H1 (cell line): ENCODE measurements around the gene SLC39A11. TPM values are rescaled to one million over a fixed set of nuclear protein-coding genes. Genes with fewer than 3 reads are reported as not detected.

ENCODE experiments used
- CTCF ChIA-PET: fragments of 300-600 bp; sonication (Branson Sonifier 250); formaldehyde crosslinking; loops from one replicate; lab custom pipeline; 2021; ENCODE audit not compliant: partially characterized antibody; lab: Charles Lee
- POLR2A ChIA-PET: fragments of 300-600 bp; sonication (Branson Sonifier 250); formaldehyde crosslinking; loops from one replicate; lab custom pipeline; 2021; ENCODE audit warnings: inconsistent platforms; ENCODE audit not compliant: partially characterized antibody; lab: Charles Lee
- DNase-seq, 2 experiments: peaks; one replicate each; pipeline versions ENCODE4 v3.0.0 to v3.0.0-alpha.2; 2010 to 2022; ENCODE audit warnings: low spot score in 2 of 2, low read depth in 1 of 2, mixed read lengths in 1 of 2
- FAIRE-seq: peaks from 2 replicates; lab custom pipeline; 2011; peaks lifted over from hg19 to GRCh38; lab: Jason Lieb, UNC
- H2AFZ ChIP-seq: 2 replicates; pipeline ENCODE4 v1.8.1; 2012; ENCODE audit warnings: low read length, inconsistent platforms
- H2AK5ac ChIP-seq: 2 replicates; pipeline ENCODE4 v1.6.1; 2013; ENCODE audit warnings: low read depth, low read length
- H2BK120ac ChIP-seq: replicated peaks from 2 replicates; pipeline ENCODE3; 2013; ENCODE audit warnings: low read depth, low read length, inconsistent platforms
- H2BK12ac ChIP-seq: 2 replicates; pipeline ENCODE4 v1.6.1; 2013; ENCODE audit warnings: low read depth, low read length
- H2BK15ac ChIP-seq: 2 replicates; pipeline ENCODE4 v1.6.1; 2013; ENCODE audit warnings: low read length
- H2BK20ac ChIP-seq: 2 replicates; pipeline ENCODE4 v1.6.1; 2013; ENCODE audit warnings: low read length
- H2BK5ac ChIP-seq: 2 replicates; pipeline ENCODE4 v1.6.1; 2013; ENCODE audit warnings: low read depth, low read length
- H3K14ac ChIP-seq: 2 replicates; pipeline ENCODE4 v1.6.1; 2013; ENCODE audit warnings: inconsistent platforms; ENCODE audit not compliant: insufficient read length
- H3K18ac ChIP-seq: 2 replicates; pipeline ENCODE4 v1.6.1; 2013; ENCODE audit warnings: low read length; ENCODE audit errors: extremely low read depth
- H3K23ac ChIP-seq: 2 replicates; pipeline ENCODE4 v1.6.1; 2013; ENCODE audit warnings: inconsistent platforms; ENCODE audit not compliant: insufficient read length
- H3K23me2 ChIP-seq: 2 replicates; pipeline ENCODE4 v1.6.1; 2013; ENCODE audit warnings: low read depth, low read length
- H3K27ac ChIP-seq: 2 replicates; pipeline ENCODE4 v1.6.1; 2011; ENCODE audit warnings: low read depth, low read length, inconsistent platforms
- H3K27me3 ChIP-seq, 4 experiments: replicated peaks in 1 of 4; 1 replicate in 1 of 4; 2 replicates in 3 of 4; pipeline versions ENCODE4 v1.6.1 to v1.8.1; 2011 to 2013; ENCODE audit warnings: low read length in 3 of 4, mild to moderate bottlenecking in 3 of 4, inconsistent platforms in 2 of 4, mixed read lengths in 2 of 4, moderate library complexity in 1 of 4; ENCODE audit not compliant: control insufficient read depth in 3 of 4, insufficient read depth in 3 of 4; ENCODE audit errors: extremely low read depth in 1 of 4
- H3K36me3 ChIP-seq, 4 experiments: 2 replicates each; pipeline versions ENCODE4 v1.6.1 to v1.8.1; 2011 to 2013; ENCODE audit warnings: mild to moderate bottlenecking in 4 of 4, low read length in 3 of 4, moderate library complexity in 2 of 4, control low read depth in 1 of 4, inconsistent platforms in 1 of 4; ENCODE audit not compliant: insufficient read depth in 4 of 4, control insufficient read depth in 2 of 4
- H3K4ac ChIP-seq: replicated peaks from 2 replicates; pipeline ENCODE3; 2013; ENCODE audit warnings: low read length, low read depth, mixed read lengths, inconsistent platforms; ENCODE audit not compliant: insufficient read length
- H3K4me1 ChIP-seq, 4 experiments: replicated peaks in 1 of 4; 1 replicate in 1 of 4; 2 replicates in 3 of 4; pipeline versions ENCODE4 v1.6.1 to v1.8.1; 2011 to 2013; ENCODE audit warnings: low read length in 3 of 4, inconsistent platforms in 2 of 4, mixed read lengths in 1 of 4; ENCODE audit not compliant: insufficient read depth in 4 of 4, control insufficient read depth in 3 of 4
- H3K4me2 ChIP-seq, 2 experiments: 2 replicates each; pipeline versions ENCODE4 v1.6.1 to v1.8.1; 2011 to 2013; ENCODE audit warnings: low read depth in 2 of 2, low read length in 2 of 2, control low read depth in 1 of 2, inconsistent platforms in 1 of 2, mild to moderate bottlenecking in 1 of 2; ENCODE audit not compliant: insufficient read depth in 1 of 2
- H3K4me3 ChIP-seq, 4 experiments: fragments of 200-600, 300-600 bp in 1 of 4; sonication (generic), shearing (Covaris generic), sonication (Bioruptor Twin) in 1 of 4; 2 replicates each; pipeline versions ENCODE4 v1.5.1 to v1.8.1; 2011 to 2016; ENCODE audit warnings: low read length in 4 of 4, low read depth in 3 of 4, control low read depth in 2 of 4, inconsistent platforms in 2 of 4, mild to moderate bottlenecking in 2 of 4, mixed read lengths in 1 of 4, moderate library complexity in 1 of 4; ENCODE audit not compliant: insufficient read depth in 2 of 4; ENCODE audit errors: extremely low read depth in 1 of 4
- H3K56ac ChIP-seq: replicated peaks from 2 replicates; pipeline ENCODE3; 2013; ENCODE audit warnings: low read depth, mild to moderate bottlenecking, mixed read lengths, low read length, inconsistent platforms; ENCODE audit not compliant: insufficient read length
- H3K79me1 ChIP-seq: 2 replicates; pipeline ENCODE4 v1.6.1; 2013; ENCODE audit warnings: low read depth, low read length, control low read depth
- H3K79me2 ChIP-seq, 2 experiments: 2 replicates each; pipeline versions ENCODE4 v1.6.1 to v1.8.1; 2012 to 2013; ENCODE audit warnings: low read length in 2 of 2, mild to moderate bottlenecking in 2 of 2, inconsistent platforms in 1 of 2; ENCODE audit not compliant: insufficient read depth in 2 of 2, control insufficient read depth in 1 of 2
- H3K9ac ChIP-seq, 4 experiments: replicated peaks in 1 of 4; 1 replicate in 1 of 4; 2 replicates in 3 of 4; pipeline versions ENCODE4 v1.6.1 to v1.8.1; 2011 to 2013; ENCODE audit warnings: low read depth in 3 of 4, low read length in 3 of 4, control low read depth in 2 of 4, mild to moderate bottlenecking in 2 of 4, moderate library complexity in 2 of 4, inconsistent platforms in 1 of 4; ENCODE audit errors: extremely low read depth in 1 of 4
- H3K9me3 ChIP-seq, 2 experiments: 2 replicates each; pipeline versions ENCODE4 v1.6.1 to v1.8.1; 2012 to 2013; ENCODE audit warnings: mild to moderate bottlenecking in 2 of 2, moderate library complexity in 2 of 2, control low read depth in 1 of 2, inconsistent platforms in 1 of 2, low read depth in 1 of 2, low read length in 1 of 2, mixed read lengths in 1 of 2; ENCODE audit not compliant: insufficient read depth in 2 of 2
- H4K20me1 ChIP-seq, 2 experiments: replicated peaks in 1 of 2; 2 replicates each; pipeline versions ENCODE3 to v1.8.1; 2011 to 2013; ENCODE audit warnings: inconsistent platforms in 2 of 2, low read length in 2 of 2, mild to moderate bottlenecking in 1 of 2; ENCODE audit not compliant: insufficient read depth in 2 of 2, control insufficient read depth in 1 of 2
- H4K5ac ChIP-seq: 2 replicates; pipeline ENCODE4 v1.6.1; 2013; ENCODE audit warnings: low read length, low read depth, mixed read lengths, inconsistent platforms; ENCODE audit not compliant: insufficient read length
- H4K8ac ChIP-seq: 2 replicates; pipeline ENCODE4 v1.8.0; 2013; ENCODE audit warnings: mild to moderate bottlenecking, moderate library complexity, low read length, inconsistent platforms; ENCODE audit not compliant: insufficient read depth; ENCODE audit errors: extremely low read depth
- H4K91ac ChIP-seq: replicated peaks from 2 replicates; pipeline ENCODE3; 2013; ENCODE audit warnings: low read length, mixed read lengths, inconsistent platforms; ENCODE audit not compliant: insufficient read length
- BRCA1 ChIP-seq: IDR thresholded peaks from 2 replicates; pipeline ENCODE4 v1.6.1; 2012; ENCODE audit warnings: low read depth, low read length, improper control_type of control experiment
- EGR1 ChIP-seq: IDR thresholded peaks from 2 replicates; pipeline ENCODE4 v1.6.1; 2011; ENCODE audit warnings: low read depth, low read length, borderline replicate concordance
- GTF2F1 ChIP-seq: IDR thresholded peaks from 2 replicates; pipeline ENCODE4 v1.6.1; 2012; ENCODE audit warnings: low read depth, low read length, improper control_type of control experiment, borderline replicate concordance
- SP2 ChIP-seq: IDR thresholded peaks from 2 replicates; pipeline ENCODE4 v1.6.1; 2012; ENCODE audit warnings: mild to moderate bottlenecking, low read length, inconsistent platforms
- WGBS, 2 experiments: shearing (Covaris generic) in 1 of 2; methylation state at CpG; one replicate each; pipeline versions ENCODE4 v1.1.6 to v1.1.7; 2013 to 2015; ENCODE audit warnings: low lambda C conversion rate in 2 of 2, mixed read lengths in 2 of 2, inconsistent platforms in 1 of 2, low coverage in 1 of 2, missing lambda C conversion rate in 1 of 2; ENCODE audit not compliant: insufficient replicate concordance in 2 of 2, insufficient coverage in 1 of 2, insufficient read length in 1 of 2; ENCODE audit errors: extremely low coverage in 1 of 2, missing lambda C conversion rate in 1 of 2; 5-methylcytosine and 5-hydroxymethylcytosine counted together
- polyA plus RNA-seq, 7 experiments: library from polyadenylated mRNA; depleted of rRNA in 3 of 7; stranded (reverse) in 5 of 7; unstranded in 2 of 7; fragments of >200 nt in 5 of 7; fragments of 200-250 nt in 2 of 7; gene quantifications; 1 replicate in 5 of 7; 2 replicates in 1 of 7; 4 replicates in 1 of 7; pipeline versions ENCODE4 v1.2.1 to v1.2.3, GENCODE V29; 2011 to 2013; ENCODE audit warnings: missing spikeins in 2 of 7, mixed read lengths in 2 of 7
- total RNA-seq: library from RNA; stranded (reverse); fragmentation: NEBNext Ultra II Directional; extraction: Animal tissue kit (Norgen Biotek cat#: 25700); gene quantifications from 2 replicates; pipeline ENCODE4 v1.2.1, GENCODE V29; 2021

Gene SLC39A11
- total and polyA plus RNA-seq, 2 of the 8 experiments (the other 6 are each of a cell fraction or from before 2014, with no cell fraction given) = 12.2 to 19.6 TPM

DNA sequence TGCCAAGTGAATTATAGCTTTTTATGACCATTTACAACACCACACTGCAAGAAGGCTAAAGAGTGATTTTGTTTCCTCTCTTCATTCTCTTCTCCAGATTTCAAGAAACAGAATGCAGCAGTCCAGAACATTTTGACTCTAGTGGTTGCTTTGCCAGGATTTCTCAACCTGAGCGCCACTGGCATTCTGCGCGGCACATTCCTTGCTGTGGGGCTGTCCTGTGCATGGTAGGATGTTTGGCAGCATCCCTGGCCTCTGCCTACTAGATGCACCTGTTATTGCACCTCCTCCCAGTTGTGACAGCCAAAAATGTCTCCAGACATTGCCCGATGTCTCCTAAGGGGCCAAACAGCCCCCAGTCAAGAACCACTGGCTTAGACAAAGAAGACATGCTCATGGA lies 25.7 kb upstream of the SLC39A11 start:
- FAIRE-seq (no peak), DNase-seq (no peak)
- H4K5ac ChIP-seq = no peak overlapping the region
- H2BK120ac ChIP-seq = no peak overlapping the region
- H3K27me3 ChIP-seq = no peaks in the 10 kb centered on the region
- no peak overlapping the region for H2AK5ac ChIP-seq
- H3K36me3 ChIP-seq = no peaks in the 10 kb centered on the region
- H4K20me1 ChIP-seq = no peaks in the 10 kb centered on the region
- no peak overlapping the region for H4K8ac ChIP-seq
- H3K56ac ChIP-seq = no peak overlapping the region
- ChIA-PET POLR2A (no interaction called here), CTCF (no interaction called here)
- no peak overlapping the region for H2BK5ac ChIP-seq
- no peak overlapping the region for H3K18ac ChIP-seq
- no peak overlapping the region for H3K14ac ChIP-seq
- no peak overlapping the region for H2AFZ ChIP-seq
- peaks cover 0 to 4% (median 3%) of the 10 kb centered on the region in 4 experiments; a peak in 4 of 7 replicates for H3K4me1 ChIP-seq
- H3K27ac ChIP-seq = no peak overlapping the region
- no peak overlapping the region for H4K91ac ChIP-seq
- no peaks in the 10 kb centered on the region for H3K23me2 ChIP-seq
- H3K79me1 ChIP-seq = no peaks in the 10 kb centered on the region
- no peak overlapping the region for H3K9ac ChIP-seq
- no peak overlapping the region for H2BK12ac ChIP-seq
- H3K4ac ChIP-seq = no peak overlapping the region
- 87% methylated on average over 4 of the region's 4 CpGs; no CpG with 5 or more reads in 1 of the 2 experiments for WGBS, 2 experiments
- no peak overlapping the region for H3K23ac ChIP-seq
- H2BK20ac ChIP-seq = no peak overlapping the region
- H3K9me3 ChIP-seq = no peaks in the 10 kb centered on the region
- no peaks in the 10 kb centered on the region for H3K79me2 ChIP-seq
- H3K4me3 ChIP-seq = no peak overlapping the region
- no peak overlapping the region for H3K4me2 ChIP-seq
- H2BK15ac ChIP-seq = no peak overlapping the region
- no peak for TF ChIP-seq GTF2F1
- no peak for TF ChIP-seq SP2
- no peak for TF ChIP-seq BRCA1
- no peak for TF ChIP-seq EGR1
